HFFc6 (cell line): Measurements from ENCODE around the gene FLRT1. TPM values are rescaled to one million over a fixed set of nuclear protein-coding genes. Genes with fewer than 3 reads are reported as not detected.

Experiments used
- DNase-seq: peaks from one replicate; pipeline ENCODE4 v3.0.0-alpha.2; 2018
- H3K27ac Mint-ChIP-seq: 2 replicates; pipeline ENCODE4 v1.8.0; 2020; ENCODE audit warnings: mild to moderate bottlenecking, mixed read lengths
- H3K27me3 Mint-ChIP-seq: 2 replicates; pipeline ENCODE4 v1.8.0; 2021; ENCODE audit warnings: mild to moderate bottlenecking, moderate library complexity, mixed read lengths; ENCODE audit not compliant: insufficient read depth
- H3K36me3 Mint-ChIP-seq: 2 replicates; pipeline ENCODE4 v1.8.0; 2021; ENCODE audit warnings: low read depth, mixed read lengths
- H3K4me1 Mint-ChIP-seq: 2 replicates; pipeline ENCODE4 v1.8.0; 2020; ENCODE audit warnings: low read depth, mixed read lengths
- H3K4me3 Mint-ChIP-seq: 2 replicates; pipeline ENCODE4 v1.8.0; 2020; ENCODE audit warnings: mild to moderate bottlenecking, moderate library complexity, mixed read lengths
- H3K9me3 Mint-ChIP-seq: 2 replicates; pipeline ENCODE4 v1.8.0; 2020; ENCODE audit warnings: mild to moderate bottlenecking, mixed read lengths
- total RNA-seq, 6 experiments: library from RNA; stranded (reverse); fragmentation: NEBNext Ultra II Directional; extraction: Animal tissue kit (Norgen Biotek cat#: 25700); gene quantifications; 2 replicates in 1 of 6; 3 replicates in 5 of 6; pipeline ENCODE4 v1.2.3, GENCODE V29; 2021
- TF ChIP-seq, protein P1 (sequence below): fragments of 200-600 bp; sonication (generic); IDR thresholded peaks from 2 replicates; pipeline ENCODE4 v1.5.0; 2021; ENCODE audit warnings: antibody characterized with exemption, mild to moderate bottlenecking

Gene FLRT1
- total RNA-seq, 6 experiments from 2014 or later, result 0.07 to 0.38 (median 0.30) TPM; not detected in 1

- TF ChIP-seq, protein P1, sequence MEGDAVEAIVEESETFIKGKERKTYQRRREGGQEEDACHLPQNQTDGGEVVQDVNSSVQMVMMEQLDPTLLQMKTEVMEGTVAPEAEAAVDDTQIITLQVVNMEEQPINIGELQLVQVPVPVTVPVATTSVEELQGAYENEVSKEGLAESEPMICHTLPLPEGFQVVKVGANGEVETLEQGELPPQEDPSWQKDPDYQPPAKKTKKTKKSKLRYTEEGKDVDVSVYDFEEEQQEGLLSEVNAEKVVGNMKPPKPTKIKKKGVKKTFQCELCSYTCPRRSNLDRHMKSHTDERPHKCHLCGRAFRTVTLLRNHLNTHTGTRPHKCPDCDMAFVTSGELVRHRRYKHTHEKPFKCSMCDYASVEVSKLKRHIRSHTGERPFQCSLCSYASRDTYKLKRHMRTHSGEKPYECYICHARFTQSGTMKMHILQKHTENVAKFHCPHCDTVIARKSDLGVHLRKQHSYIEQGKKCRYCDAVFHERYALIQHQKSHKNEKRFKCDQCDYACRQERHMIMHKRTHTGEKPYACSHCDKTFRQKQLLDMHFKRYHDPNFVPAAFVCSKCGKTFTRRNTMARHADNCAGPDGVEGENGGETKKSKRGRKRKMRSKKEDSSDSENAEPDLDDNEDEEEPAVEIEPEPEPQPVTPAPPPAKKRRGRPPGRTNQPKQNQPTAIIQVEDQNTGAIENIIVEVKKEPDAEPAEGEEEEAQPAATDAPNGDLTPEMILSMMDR, result no peak
- Mint-ChIP-seq H3K27me3 (peaks cover 14% of the 10 kb centered on the region), H3K27ac (no peak overlapping the region; the same call in 1 of the 2 replicates), H3K4me3 (peak overlapping the region; percentile 28; the same call in 1 of the 2 replicates), H3K36me3 (no peaks in the 10 kb centered on the region; the same call in 1 of the 2 replicates), H3K4me1 (peaks cover 25% of the 10 kb centered on the region), H3K9me3 (no peaks in the 10 kb centered on the region)
- DNase-seq, result no peak
These were observed 34.0 kb upstream of the FLRT1 start for GRCh38 chr11:64001484-64002420.

DNA sequence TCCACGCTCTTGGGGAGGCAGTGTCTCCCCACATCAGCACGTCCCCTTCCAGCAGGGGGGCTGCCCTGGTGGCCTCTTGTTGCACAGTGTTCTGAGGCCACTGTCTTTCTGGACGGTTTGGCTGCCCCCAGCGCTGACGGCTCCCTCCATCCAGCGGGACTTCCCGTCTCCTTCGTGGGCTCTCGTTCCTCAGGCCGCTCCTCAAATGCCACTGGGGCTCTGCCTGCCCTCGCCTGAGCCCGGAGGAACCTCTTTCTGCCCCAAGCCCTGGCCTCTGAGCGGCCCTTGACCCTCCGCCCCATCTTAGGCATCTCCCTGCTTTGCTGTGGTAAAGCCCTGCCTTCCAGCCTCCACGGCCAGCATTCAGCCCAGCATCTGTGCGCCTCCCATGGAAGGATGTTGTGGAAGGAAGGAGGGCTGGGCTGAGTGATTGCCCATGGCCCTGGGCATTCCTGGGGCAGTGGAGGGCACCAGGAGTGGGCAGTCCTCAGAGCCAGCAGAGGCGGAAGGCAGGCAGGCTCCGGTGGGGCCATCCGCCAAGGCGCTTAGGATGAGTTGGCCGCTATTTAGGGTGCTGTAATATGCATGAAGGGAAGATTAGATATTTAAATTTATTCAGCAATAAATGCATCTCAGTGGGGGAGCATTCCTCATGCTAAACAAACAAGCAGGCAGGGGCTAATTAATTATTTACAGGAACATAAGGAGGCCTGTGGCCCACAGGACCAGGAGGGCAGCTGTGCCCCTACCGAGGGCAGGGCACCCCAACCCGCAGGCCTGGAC, 31.7 kb upstream of the FLRT1 start:
- peaks cover 40% of the 10 kb centered on the region for H3K4me1 Mint-ChIP-seq
- H3K27me3 Mint-ChIP-seq, result peaks cover 12% of the 10 kb centered on the region
- no peak for DNase-seq
- TF ChIP-seq, protein P1, result no peak
- H3K4me3 Mint-ChIP-seq, result no peak overlapping the region
- no peaks in the 10 kb centered on the region for H3K9me3 Mint-ChIP-seq
- no peak overlapping the region for H3K27ac Mint-ChIP-seq
- H3K36me3 Mint-ChIP-seq, result no peaks in the 10 kb centered on the region

DNA sequence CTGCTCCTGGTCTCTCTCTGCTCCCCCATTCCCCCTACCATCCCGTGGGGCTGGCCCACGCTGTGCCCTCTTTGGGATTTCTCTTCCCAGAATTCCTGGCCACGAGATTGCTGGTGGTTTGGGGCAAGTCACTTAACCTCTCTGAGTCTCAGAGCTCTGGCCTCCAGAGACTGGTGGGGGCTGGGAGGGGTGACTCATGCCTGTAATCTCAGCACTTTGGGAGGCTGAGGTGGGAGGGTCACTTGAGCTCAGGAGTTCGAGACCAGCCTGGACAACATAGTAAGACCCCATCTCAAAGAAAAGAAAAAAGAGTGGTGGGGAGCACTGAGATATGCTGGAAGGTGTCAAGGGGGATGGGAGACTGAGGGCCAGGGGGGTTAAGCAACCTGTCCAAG, 31.1 kb upstream of the FLRT1 start:
- Mint-ChIP-seq H3K9me3 (no peaks in the 10 kb centered on the region), H3K4me3 (no peak overlapping the region), H3K27me3 (peaks cover 12% of the 10 kb centered on the region), H3K27ac (no peak overlapping the region), H3K4me1 (peaks cover 40% of the 10 kb centered on the region), H3K36me3 (no peaks in the 10 kb centered on the region)
- no peak for DNase-seq
- TF ChIP-seq, protein P1, result no peak

DNA sequence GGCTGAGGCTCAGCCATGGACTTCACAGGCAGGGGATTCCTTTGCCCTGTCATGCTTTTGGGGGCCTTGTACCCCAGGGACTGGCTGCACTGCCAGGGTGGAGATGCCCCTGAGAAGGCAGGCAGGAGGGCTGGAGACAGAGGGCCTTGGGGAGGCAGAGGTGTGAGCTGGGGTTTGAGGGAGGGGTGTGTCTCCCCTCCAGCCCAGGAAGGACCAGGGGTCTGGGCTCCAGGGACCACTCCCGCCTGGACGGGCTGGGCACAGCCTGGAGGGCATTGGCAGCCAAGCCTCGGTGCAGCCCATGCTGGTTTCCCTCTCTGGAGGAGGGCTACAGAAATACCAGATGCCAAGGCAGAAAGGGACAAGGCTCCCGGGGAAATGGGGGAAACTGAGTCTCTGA, 30.0 kb upstream of the FLRT1 start:
- peaks cover 40% of the 10 kb centered on the region for H3K4me1 Mint-ChIP-seq
- peaks cover 12% of the 10 kb centered on the region for H3K27me3 Mint-ChIP-seq

DNA sequence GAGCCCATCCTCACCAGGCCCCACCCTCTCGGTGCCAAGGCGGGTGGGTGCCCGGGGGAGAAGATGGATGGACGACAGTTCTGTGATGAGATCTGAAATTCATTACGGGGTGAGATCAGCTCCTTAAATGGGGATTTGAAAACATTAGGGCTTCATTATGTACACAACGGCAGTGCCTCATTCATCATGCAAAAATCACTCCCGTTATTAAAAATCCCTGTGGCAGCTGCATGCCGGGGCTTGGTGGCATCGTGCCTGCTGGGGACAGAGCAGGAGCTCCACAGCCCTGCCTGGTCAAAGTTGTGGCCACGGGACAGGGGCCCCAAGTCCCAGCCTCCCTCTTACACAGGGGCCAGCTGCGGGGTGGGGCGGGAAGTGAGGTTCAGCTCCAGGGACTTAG, 29.3 kb upstream of the FLRT1 start:
- no peaks in the 10 kb centered on the region for H3K9me3 Mint-ChIP-seq
- TF ChIP-seq, protein P1, result no peak
- no peak for DNase-seq
- peak overlapping the region; percentile 80; the same call in 1 of the 2 replicates for H3K4me3 Mint-ChIP-seq
- peaks cover 10% of the 10 kb centered on the region for H3K27me3 Mint-ChIP-seq
- H3K36me3 Mint-ChIP-seq, result no peaks in the 10 kb centered on the region
- H3K4me1 Mint-ChIP-seq, result peaks cover 39% of the 10 kb centered on the region
- no peak overlapping the region for H3K27ac Mint-ChIP-seq

More for the DNA sequence above, 30.0 kb upstream of the FLRT1 start:
- Mint-ChIP-seq H3K27ac (no peak overlapping the region), H3K36me3 (no peaks in the 10 kb centered on the region), H3K9me3 (no peaks in the 10 kb centered on the region), H3K4me3 (no peak overlapping the region)
- no peak for DNase-seq
- TF ChIP-seq, protein P1, result no peak
